Activated CD4-positive, alpha-beta T cell treated with anti-CD3 and anti-CD28 coated beads for 24 hours (primary cell): ENCODE measurements around the gene DNAH2.
"Not testable (repeated sequence)": the region's sequence is repeated elsewhere in the genome, so short reads cannot be mapped to it uniquely, and the experiment has no call there.

Source experiments
- DNase-seq, 2 donors: peaks; one replicate each; pipeline ENCODE4 v3.0.0-alpha.2; 2020; ENCODE audit warnings: low read depth in 2 of 2

DNAH2 gene

GRCh38 chr17:7849751-7850504 is 132.4 kb downstream of the DNAH2 start:
- DNase-seq: no peak

- no peak for DNase-seq
These were observed 133.3 kb downstream of the DNAH2 start for GRCh38 chr17:7850701-7851437.

- peak; percentile 89 to 93 for DNase-seq
These were observed 134.1 kb downstream of the DNAH2 start for GRCh38 chr17:7851438-7852261.

GRCh38 chr17:7852262-7852670 is 134.7 kb downstream of the DNAH2 start:
- DNase-seq: no peak

- no peak for DNase-seq
These were observed 135.6 kb downstream of the DNAH2 start for GRCh38 chr17:7852919-7853690.

GRCh38 chr17:7853691-7854038 is 136.1 kb downstream of the DNAH2 start:
- DNase-seq: no peak

- no peak for DNase-seq
These were observed 136.7 kb downstream of the DNAH2 start for GRCh38 chr17:7854078-7854777.

GRCh38 chr17:7854851-7855659 is 137.5 kb downstream of the DNAH2 start, which contains the start of gene TMEM88:
Gene TMEM88, plus strand, starts transcription at chr17:7855066. Its CDS starts 9 bp downstream, at chr17:7855075.
- no peak for DNase-seq

- no peak for DNase-seq
These were observed 138.1 kb downstream of the DNAH2 start for GRCh38 chr17:7855660-7856010.

GRCh38 chr17:7856011-7856810 is 138.7 kb downstream of the DNAH2 start:
- no peak for DNase-seq

- peak; percentile 87 to 88 for DNase-seq
These were observed 139.5 kb downstream of the DNAH2 start, which contains the start of gene NAA38 for GRCh38 chr17:7856811-7857712. Gene NAA38, minus strand, starts transcription at chr17:7857559. Its CDS starts 96 bp downstream, at chr17:7857463.

GRCh38 chr17:7857713-7858521 is 140.4 kb downstream of the DNAH2 start, which contains the start of gene CYB5D1:
Gene CYB5D1, plus strand, starts transcription at chr17:7858003. Its CDS starts 132 bp downstream, at chr17:7858135.
- peak; percentile 82 for DNase-seq

- DNase-seq: no peak
These were observed 140.9 kb downstream of the DNAH2 start for GRCh38 chr17:7858522-7858810.

GRCh38 chr17:7859028-7859427 is 141.5 kb downstream of the DNAH2 start:
- no peak for DNase-seq

- no peak for DNase-seq
These were observed 145.3 kb downstream of the DNAH2 start for GRCh38 chr17:7862692-7863437.

- DNase-seq: not testable (repeated sequence)
These were observed 146.8 kb downstream of the DNAH2 start for GRCh38 chr17:7864384-7864783.
